ENCODE data around the gene DMC1. TPM values are rescaled to one million over a fixed set of nuclear protein-coding genes. Genes with fewer than 3 reads are reported as not detected.

The DMC1 gene
- total and polyA plus RNA-seq, 7 donors = 0.68 to 43.3 (median 3.8) TPM; not detected in 1

DNA sequence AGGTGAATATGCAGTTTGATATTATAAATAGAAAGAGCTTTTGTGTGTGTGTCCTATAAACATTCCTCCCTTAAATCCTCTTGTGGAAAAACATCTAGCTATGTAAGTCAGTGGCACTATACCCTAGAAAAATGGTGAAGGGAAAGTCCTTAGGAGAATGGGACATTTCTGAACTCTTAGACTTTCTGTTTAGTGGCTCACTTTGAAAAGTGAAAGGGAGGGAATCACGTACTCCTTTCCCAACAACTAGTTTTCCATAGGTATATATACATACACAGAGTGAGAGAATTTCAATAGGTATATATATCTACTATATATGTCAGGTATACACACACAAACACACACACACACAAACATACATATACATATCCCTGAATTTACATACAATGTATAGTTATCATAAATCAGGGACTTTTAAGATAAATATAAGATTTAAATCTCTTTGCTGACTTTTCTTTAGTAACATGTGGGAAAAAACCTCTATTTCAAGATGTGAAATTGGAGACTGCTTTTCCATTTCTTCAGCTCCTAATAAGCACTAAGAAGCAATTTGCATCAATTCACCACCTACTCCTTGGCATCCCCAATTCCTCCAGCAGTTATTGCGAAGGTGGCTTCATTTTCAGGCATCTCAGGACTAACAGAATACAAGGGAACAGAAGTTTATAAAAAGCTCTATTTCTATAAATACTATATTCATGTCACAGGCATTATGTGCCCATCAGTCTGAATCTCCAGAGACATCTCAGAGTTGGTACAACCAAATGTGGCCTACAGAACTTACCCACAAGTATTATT is 50.3 kb downstream of the DMC1 start:
- DNase-seq = no peak
- WGBS, 2 donors = 95 to 97% methylated on average over 2 of the region's 2 CpGs
- TF ChIP-seq, protein P1, sequence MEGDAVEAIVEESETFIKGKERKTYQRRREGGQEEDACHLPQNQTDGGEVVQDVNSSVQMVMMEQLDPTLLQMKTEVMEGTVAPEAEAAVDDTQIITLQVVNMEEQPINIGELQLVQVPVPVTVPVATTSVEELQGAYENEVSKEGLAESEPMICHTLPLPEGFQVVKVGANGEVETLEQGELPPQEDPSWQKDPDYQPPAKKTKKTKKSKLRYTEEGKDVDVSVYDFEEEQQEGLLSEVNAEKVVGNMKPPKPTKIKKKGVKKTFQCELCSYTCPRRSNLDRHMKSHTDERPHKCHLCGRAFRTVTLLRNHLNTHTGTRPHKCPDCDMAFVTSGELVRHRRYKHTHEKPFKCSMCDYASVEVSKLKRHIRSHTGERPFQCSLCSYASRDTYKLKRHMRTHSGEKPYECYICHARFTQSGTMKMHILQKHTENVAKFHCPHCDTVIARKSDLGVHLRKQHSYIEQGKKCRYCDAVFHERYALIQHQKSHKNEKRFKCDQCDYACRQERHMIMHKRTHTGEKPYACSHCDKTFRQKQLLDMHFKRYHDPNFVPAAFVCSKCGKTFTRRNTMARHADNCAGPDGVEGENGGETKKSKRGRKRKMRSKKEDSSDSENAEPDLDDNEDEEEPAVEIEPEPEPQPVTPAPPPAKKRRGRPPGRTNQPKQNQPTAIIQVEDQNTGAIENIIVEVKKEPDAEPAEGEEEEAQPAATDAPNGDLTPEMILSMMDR (IDR thresholded peaks at IDR 0.05) = no peak
- TF ChIP-seq POLR2A (IDR thresholded peaks at IDR 0.05) (no peak), POLR2AphosphoS5 (IDR thresholded peaks at IDR 0.05) (no peak), EP300 (IDR thresholded peaks at IDR 0.05) (no peak)
- Histone ChIP-seq H3K4me1 (no peaks in the 10 kb centered on the region), H3K36me3 (no peaks in the 10 kb centered on the region), H3K27me3 (peaks cover 0 to 4% (median 0%) of the 10 kb centered on the region in 3 donors), H3K4me3 (no peak overlapping the region), H3K9me3 (no peaks in the 10 kb centered on the region), H3K27ac (no peak overlapping the region)
- intact Hi-C loops (cut with DNase I) = no loop called here

DNA sequence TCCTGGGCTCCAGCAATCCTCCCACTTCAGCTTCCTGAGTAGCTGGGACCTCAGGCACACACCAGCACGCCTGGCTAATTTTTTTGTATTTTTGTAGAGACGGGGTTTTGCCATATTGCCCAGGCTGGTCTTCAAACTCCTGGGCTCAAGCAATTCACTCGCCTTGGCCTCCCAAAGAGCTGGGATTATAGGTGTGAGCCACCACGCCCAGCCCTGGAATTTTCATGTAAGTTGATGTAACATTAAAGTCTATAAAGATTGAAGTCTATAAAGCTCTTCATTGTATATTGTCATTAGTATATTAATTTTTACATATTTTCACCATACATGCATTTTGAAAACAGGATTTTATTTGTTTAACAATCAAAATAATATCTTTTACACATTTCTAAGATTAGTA is 51.4 kb downstream of the DMC1 start:
- Histone ChIP-seq H3K9me3 (no peaks in the 10 kb centered on the region), H3K4me1 (no peaks in the 10 kb centered on the region), H3K4me3 (no peak overlapping the region), H3K36me3 (no peaks in the 10 kb centered on the region), H3K27ac (no peak overlapping the region), H3K27me3 (peaks cover 0 to 4% (median 0%) of the 10 kb centered on the region in 3 donors)
- no peak for DNase-seq
- 40 to 83% methylated on average over 4 of the region's 4 CpGs for WGBS, 2 donors
- TF ChIP-seq, protein P1 (IDR thresholded peaks at IDR 0.05) = no peak
- TF ChIP-seq POLR2A (IDR thresholded peaks at IDR 0.05) = no peak
- TF ChIP-seq POLR2AphosphoS5 (IDR thresholded peaks at IDR 0.05) = no peak
- TF ChIP-seq EP300 (IDR thresholded peaks at IDR 0.05) = no peak
- intact Hi-C loops (cut with DNase I) = no loop called here

DNA sequence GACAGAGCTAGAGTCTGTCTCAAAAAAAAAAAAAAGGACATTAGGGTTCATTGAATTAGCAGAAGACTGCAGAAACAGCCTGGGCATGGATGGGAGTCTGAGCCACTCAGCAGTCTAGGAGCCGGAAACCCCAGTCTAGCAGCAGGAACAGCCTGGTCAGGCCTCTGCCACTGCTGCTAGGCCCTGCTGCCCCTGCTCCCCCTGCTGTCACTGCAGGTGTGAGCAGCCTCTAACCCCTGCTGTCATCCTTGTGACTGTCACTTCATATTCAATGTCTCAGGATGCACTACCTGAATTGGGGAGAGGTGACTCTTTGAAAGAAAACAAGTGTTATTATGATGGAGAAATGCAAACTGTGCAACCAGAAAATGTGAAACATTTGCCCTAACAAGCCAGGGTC is 56.9 kb downstream of the DMC1 start:
- Histone ChIP-seq H3K4me1 (no peaks in the 10 kb centered on the region), H3K36me3 (no peaks in the 10 kb centered on the region), H3K4me3 (no peak overlapping the region), H3K9me3 (no peaks in the 10 kb centered on the region), H3K27ac (no peak overlapping the region), H3K27me3 (no peaks in the 10 kb centered on the region)
- DNase-seq = no peak
- TF ChIP-seq, protein P1 (IDR thresholded peaks at IDR 0.05) = no peak
- TF ChIP-seq POLR2A (IDR thresholded peaks at IDR 0.05) (no peak), POLR2AphosphoS5 (IDR thresholded peaks at IDR 0.05) (no peak), EP300 (IDR thresholded peaks at IDR 0.05) (no peak)
- intact Hi-C loops (cut with DNase I) = no loop called here
- 52 to 62% methylated on average over 1 of the region's 1 CpG for WGBS, 2 donors

DNA sequence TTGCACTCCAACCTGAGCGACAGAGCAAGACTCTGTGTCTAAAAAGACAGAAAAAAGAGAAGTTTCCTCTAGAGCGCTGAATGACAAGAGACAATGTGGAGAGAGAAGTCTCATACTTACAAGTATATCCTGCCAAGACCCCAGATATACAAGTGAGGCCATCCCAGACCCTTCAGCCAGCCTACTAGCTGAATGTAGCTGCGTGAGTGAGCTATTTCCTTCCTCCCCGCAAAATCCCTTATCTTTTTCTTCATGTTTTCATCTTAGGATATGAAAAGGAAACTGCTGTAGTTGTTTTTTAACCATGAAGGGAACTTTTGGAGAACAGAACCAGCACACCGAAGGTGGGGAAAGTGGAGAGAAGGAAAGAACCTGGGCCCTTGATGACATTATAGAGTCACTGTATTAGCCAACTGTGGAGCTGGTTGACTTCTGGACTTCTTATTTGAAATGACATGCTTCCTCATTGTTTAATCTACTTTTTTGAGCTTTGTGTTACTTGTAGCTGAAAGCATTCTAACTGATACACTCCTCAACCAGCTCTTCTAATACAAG is 59.5 kb downstream of the DMC1 start:
- DNase-seq = no peak
- TF ChIP-seq POLR2AphosphoS5 (IDR thresholded peaks at IDR 0.05) (no peak), EP300 (IDR thresholded peaks at IDR 0.05) (no peak), POLR2A (IDR thresholded peaks at IDR 0.05) (no peak)
- TF ChIP-seq, protein P1 (IDR thresholded peaks at IDR 0.05) = no peak
- H3K27ac ChIP-seq = no peak overlapping the region
- no peak overlapping the region for H3K4me3 ChIP-seq
- no peaks in the 10 kb centered on the region for H3K36me3 ChIP-seq
- H3K9me3 ChIP-seq = no peaks in the 10 kb centered on the region
- intact Hi-C loops (cut with DNase I) = no loop called here
- peaks cover 0 to 9% (median 8%) of the 10 kb centered on the region in 4 donors for H3K4me1 ChIP-seq
- no peaks in the 10 kb centered on the region for H3K27me3 ChIP-seq
- WGBS, 2 donors = 78 to 93% methylated on average over 5 of the region's 5 CpGs
